NCI-H774 (cell line): ENCODE data around the gene BANF1.
A peak's percentile ranks its signal among the peaks of the same experiment; 100 is the strongest.

Experiments used
- DNase-seq: peaks from one replicate; lab custom pipeline; 2025; lab: John Stamatoyannopoulos, UW

BANF1 gene

DNA sequence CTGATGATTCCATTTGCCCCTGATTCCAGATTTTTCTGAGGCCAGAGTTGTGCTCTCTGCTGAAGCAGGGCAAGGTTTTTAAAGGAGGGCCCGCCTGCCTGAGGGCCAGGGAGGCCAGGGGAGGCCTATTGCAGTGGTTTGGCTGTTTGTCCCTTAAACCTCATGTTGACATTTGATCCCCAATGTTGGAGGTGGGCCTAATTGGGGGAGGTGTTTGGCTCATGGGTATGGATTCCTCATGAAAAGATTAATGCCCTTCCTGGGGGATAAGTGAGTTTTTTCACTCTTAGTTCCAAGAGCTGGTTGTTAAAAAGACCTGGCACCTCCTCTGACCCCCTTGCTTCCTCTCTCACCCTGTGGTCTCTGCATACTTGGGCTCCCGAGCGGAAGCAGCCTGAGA is 37.5 kb downstream of the BANF1 start:
- no peak for DNase-seq

DNA sequence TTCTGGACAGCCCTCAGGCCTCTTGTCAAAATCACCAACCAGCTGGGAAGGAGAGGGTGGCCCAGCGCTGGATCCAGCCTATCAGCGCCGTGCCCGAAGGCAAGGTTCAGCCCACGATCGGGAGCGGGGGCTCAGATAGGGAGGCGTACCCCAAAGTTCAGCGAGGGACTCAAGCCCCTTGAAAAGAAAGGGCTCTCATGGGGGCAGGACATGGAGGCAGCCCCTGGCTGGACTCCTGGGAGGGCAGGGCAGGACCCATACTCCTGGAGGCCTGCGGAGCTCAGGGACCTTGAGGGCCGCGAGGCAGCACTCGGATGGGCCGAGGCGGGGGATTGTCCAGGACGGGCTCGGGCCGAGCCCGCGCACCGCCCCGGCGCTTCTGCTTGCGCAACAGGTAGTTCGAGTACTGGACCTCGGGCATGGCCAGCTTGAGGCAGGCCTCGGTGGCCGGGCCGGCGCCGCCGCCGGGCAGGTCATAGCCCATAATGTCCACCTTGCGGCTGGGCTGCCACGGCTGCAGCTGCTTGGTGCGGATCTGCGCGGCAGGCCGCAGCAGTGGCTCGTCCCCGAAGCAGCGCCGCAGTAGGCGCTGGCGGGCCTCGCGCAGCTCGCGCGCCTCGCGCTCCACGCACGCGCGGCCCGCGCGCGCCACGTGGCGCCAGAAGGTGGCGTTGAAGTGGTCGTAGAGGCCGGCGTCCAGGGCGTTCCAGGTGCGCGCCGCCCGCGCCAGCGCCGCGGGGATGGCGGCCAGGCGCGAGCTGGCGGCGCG is 40.1 kb downstream of the BANF1 start:
- DNase-seq = no peak

DNA sequence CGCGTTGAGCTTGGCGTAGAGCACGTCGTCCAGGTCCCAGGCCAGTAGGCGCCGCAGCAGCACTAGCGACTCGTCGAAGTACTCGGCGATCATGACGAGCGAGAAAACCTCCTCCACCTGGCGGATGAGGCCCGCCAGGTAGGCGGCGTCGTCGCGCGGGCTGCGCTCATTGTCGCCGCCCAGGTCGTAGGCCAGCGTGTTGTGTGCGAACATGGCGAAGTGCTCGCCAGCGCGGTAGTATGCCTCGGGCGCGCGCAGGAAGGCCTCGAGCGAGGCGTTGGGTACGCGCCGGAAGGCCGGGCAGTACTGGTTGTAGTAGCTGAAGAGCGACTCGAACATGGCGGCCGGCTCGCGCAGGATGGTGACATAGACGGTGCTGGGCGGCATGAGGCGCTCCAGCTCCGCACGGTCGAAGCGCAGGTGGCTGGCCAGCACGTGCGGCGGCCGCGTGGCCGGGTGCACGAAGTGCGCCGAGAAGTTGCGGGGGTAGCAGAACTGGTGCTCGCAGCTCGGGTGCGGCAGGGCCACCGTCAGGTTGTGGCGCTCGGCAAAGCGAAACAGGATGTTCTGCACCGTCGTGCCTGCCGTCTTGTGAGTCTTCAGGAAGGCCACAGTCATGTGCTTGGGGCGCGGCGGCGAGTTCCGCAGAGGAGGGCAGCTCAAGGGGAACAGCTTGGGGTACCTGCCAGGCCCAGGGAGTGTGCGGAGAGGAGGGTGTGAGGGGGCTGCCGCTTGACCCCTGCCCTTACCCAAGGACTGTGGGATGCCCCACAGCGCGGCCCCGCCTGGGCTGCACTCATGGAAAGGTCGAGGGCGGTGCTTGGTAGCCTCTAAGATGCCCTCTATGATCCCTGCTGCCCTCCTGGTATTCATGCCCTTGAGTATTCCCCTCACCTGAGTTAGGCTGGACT is 40.9 kb downstream of the BANF1 start:
- no peak for DNase-seq

DNA sequence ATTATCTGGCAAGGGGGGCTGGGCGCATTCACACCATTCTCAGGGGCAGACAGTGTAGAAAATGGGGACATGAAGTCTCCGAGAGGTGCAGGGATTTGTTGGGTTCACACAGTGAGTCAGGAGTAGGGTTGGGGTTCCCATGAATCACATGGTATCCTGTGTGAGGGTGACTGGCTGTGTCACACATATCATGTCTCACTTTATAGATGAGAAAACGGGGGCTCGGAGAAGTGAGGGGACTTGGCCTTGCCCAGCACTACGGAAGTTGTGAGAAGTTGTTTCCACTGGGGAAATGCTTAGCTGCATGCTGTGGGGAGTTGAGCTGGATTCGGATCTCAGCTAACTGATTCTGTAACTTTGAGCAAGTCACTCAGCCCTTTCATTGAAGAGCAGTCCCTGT is 42.5 kb downstream of the BANF1 start:
- DNase-seq = no peak

DNA sequence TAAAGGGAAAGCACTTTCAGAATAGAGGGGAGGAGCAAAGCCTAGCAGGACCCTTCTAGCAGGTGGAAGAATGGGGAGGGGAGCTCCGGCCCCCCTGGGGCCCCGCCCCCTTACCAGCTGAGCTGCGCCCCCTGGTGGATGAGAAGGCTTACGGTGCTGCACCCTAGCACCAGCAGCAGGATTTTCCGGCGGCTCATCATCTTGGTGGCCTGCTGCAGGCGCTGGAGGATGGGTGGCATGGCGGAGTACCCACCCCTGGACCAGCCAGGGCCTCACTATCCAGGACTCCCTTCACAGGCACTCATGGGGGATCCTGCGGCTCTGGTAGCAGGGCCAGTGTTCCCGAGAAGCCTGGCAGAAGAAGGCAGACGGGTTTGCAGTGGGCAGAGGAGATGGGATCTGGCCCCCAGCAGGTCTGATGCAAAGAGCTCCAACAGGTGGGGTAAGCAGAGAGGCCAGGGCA is 42.9 kb downstream of the BANF1 start:
- DNase-seq = peak; percentile 77

DNA sequence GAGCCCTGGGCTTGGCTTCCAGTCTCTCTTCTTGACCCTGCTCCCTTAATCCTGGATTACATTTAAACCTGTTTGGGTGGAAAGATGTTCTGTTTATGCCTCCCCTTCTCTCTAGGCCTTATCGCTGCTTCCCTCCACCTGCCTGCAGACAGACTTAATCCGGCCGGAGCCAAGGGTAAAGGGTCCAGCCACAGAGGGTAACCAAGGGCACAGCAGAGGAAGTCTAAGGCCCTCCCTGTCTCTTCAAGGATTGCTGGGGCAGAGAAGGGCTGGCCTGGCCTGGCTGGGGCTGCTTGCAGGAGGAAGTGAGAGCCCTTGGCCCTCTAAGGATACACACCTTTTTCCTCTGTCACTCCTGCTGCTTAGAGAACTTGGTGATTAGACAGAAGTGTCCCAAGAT is 44.6 kb downstream of the BANF1 start:
- no peak for DNase-seq

DNA sequence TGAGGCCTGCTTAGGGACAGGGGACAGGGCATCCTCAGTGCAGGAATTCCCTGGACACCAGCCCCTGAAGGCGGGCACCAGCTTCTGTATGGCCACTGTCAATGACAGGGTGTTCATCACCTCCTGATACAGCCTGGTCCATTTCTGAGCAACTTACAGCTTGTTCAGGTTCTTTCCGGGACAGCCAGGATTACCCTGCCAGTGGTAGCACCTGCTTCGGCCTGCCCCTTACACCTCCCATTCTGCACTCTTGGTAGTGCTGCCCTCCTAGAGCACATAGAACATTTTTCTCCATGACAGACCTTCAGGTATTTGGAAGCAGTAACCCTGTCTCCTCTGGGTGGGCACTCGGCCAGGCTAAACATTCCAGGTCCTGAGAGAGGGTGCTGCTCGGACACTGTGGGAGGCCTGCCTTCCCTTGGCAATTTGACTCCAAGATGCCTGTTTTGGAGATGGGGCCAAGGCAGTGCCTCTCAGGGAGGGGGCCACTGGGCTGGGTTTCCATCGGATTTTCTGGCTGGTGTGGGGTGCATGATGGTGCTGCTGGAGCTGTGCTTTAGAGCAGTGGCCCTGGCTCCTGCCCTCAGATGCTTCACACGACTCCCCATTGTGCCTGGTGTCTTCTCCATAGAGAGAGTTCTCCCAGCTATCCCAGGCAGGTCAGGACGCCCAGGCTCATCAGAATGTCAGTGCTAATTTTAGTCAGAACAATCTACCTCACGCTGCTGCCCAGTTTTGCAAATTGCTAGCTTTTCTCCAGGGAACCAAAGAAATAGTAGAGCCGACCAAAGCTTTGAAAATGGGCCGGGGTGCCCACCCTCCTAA is 45.5 kb downstream of the BANF1 start:
- DNase-seq = no peak

DNA sequence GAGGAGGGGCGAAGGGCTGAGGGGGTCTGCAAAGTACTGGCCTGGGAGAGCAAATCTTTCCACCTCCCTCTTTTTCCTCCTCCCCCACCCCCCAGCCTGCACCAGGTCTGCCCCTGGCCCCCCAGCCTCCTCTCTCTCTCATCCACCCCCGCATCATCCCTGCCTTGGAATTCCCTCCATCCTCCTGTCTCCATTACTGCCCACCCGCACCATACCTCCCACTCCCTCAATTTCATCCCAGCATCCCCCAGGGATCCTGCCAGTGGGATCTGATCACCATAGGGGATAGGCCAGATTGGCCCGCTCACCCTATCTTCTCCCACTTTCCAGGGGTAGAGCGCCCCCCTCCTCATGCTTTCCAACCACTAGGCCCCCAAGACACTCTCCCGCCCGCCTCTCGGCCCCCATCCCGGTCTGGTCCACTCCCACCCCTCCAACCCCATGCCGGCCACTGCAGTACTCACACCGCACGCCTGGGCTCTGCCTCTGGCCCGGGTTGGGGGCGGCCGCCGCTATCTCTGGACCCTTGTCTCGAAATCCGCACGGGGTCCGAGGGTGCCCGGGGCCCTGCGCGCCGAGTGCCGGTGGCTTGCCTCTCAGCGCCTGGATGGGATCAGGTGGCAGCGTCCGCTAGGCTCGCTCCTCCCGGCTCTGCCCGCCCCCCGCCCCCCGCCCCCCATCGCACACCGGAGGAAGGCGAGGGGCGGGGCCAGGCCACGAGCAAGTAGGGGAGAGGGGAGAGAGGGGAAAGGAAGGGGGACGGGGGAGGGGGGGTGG is 46.4 kb downstream of the BANF1 start, which contains the start of gene GAL3ST3:
Gene GAL3ST3, minus strand, starts transcription at position 615 of the 777 bp plus-strand sequence. CDS start 3,746 bp downstream, outside the sequence.
- DNase-seq = no peak

DNA sequence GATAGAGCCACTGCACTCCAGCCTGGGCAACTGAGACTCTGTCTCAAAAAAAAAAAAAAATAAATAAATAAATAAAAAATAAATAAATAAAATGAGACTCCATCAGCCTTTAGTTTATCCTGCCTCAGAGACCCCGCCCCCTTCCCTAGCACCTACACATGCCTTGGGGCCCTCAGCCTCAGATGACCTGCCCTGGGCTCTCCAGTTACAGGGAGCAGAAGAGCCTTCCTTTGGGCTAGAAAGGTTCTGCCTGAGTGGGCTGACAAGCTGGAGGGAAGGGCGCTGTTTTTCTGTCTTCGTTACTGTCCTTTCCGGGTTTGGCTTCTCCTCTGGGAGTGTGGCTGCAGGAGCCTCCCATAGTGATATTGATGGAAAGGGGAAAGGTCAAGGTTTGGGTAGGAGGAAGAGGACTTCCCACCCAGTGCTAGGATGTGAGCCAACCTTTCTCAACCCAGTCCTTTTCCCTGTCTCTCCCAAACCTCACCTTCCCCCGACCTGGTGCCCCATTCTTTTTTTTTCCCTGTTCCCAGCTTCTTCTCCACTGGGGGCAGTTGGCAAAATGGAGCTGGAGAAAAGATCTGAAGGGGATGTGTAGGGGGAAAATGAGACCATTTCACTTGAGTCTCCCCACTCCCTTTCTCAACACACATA is 48.4 kb downstream of the BANF1 start:
- DNase-seq = no peak

DNA sequence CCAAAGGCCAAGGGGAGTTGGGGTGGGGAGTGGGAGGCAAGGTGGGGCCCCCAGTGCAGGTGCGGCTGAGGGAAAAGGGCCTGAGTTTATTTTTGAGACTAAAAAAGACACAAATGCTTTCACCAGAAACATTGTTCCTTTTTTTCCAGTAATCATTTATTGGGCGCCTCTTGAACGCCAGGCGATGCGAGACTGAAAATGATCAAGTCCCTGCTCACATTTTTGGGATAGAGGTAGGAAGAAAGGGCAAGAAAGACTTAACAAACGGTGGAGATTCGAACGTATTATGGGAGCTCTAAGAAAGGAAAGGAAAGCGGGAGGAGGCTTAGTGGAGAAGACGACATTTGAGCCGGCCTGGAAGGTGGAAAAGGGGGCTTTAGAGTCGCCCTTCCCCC is 49.1 kb downstream of the BANF1 start:
- DNase-seq = no peak

DNA sequence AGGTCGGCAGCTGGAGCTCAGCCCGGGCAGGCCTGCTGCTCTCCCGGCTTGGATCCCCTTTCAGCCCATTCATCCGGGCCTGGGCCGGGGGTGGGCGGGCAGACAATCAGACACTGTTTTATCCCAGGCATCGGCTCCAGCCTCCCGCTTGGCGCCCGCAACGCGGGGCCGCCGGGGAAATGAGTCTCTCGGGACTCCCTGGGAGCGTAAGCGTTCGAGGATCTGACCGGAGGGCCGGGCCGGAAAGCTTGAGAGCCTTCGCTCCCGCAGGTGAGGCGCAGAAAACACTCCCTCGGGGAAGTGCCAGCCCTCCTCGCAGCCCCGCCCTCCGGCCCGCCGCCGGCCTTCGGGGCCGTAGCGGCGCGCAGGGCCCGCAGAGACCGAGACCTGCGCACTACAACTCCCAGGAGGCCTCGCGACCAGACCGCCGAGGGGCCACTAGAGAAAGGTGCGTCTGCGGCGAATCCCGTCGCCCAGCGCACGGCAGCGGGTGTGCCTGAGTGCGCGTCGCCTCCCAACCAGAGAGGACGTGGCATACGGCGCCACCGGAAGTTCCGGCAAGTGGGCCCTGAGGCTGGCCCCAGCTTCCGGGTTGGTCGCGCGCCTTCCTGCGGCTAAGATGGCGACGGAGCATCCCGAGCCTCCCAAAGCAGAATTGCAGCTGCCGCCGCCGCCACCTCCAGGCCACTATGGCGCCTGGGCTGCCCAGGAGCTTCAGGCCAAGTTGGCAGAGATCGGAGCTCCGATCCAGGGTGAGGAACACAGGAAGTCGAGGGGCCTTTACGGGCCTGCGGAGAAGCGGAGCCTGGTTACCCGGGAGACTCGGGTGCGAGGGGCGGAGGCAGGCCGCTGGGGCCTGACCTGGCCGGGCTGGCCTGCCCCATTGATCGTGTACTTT is 49.7 kb downstream of the BANF1 start, which contains the start of gene SF3B2:
Gene SF3B2, plus strand, starts transcription at position 599 of the 898 bp plus-strand sequence. Its CDS starts 21 bp downstream, at position 620.
- peak; percentile 99 for DNase-seq

DNA sequence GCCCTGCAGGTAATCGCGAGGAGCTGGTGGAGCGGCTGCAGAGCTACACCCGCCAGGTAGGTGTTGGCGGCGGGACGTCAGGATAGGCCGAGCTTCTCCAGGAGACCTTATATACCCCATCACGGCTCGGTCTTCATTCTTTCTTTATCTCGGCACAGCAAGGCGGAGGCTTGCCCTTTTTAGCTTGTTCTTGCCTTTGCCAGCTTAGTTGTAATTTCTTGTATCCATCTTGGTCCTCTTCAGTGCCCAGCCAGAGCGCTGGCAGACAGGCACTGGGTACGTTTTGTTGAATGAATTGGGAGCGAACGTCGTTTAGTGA is 50.3 kb downstream of the BANF1 start:
- DNase-seq = no peak
